Spinal cord (tissue), 10 donors: ENCODE data around the gene DGAT2L6. TPM values are rescaled to one million over a fixed set of nuclear protein-coding genes. Genes with fewer than 3 reads are reported as not detected.
A peak's percentile ranks its signal among the peaks of the same experiment; 100 is the strongest.
"Not testable (repeated sequence)": the region's sequence is repeated elsewhere in the genome, so short reads cannot be mapped to it uniquely, and the experiment has no call there.

Experiments used
- DNase-seq, 6 donors: peaks; one replicate each; pipeline versions ENCODE4 v3.0.0 to v3.0.0-alpha.2; 2013 to 2015; ENCODE audit warnings: low spot score in 6 of 6, low read depth in 4 of 6
- H3K27ac ChIP-seq: one replicate; pipeline ENCODE4 v1.5.1; 2013; ENCODE audit warnings: low read depth, low read length, control low read depth
- H3K27me3 ChIP-seq: one replicate; pipeline ENCODE4 v1.6.1; 2013; ENCODE audit warnings: low read length; ENCODE audit not compliant: control insufficient read depth, insufficient read depth
- H3K36me3 ChIP-seq: one replicate; pipeline ENCODE4 v1.6.1; 2013; ENCODE audit warnings: low read length; ENCODE audit not compliant: control insufficient read depth, insufficient read depth
- H3K4me1 ChIP-seq: one replicate; pipeline ENCODE4 v1.6.1; 2013; ENCODE audit warnings: low read length; ENCODE audit not compliant: control insufficient read depth, insufficient read depth
- H3K4me3 ChIP-seq: one replicate; pipeline ENCODE4 v1.5.1; 2013; ENCODE audit warnings: low read depth, low read length, control low read depth
- H3K9me3 ChIP-seq: one replicate; pipeline ENCODE4 v1.6.1; 2013; ENCODE audit warnings: low read length; ENCODE audit not compliant: control insufficient read depth, insufficient read depth
- WGBS: methylation state at CpG from one replicate; pipeline ENCODE4 v1.1.5; 2013; ENCODE audit warnings: missing lambda C conversion rate; ENCODE audit not compliant: insufficient coverage; 5-methylcytosine and 5-hydroxymethylcytosine counted together
- polyA plus RNA-seq, 2 donors: library from polyadenylated mRNA; unstranded; fragments of 120-200 nt; gene quantifications; one replicate each; pipeline ENCODE4 v1.2.1, GENCODE V29; 2013; ENCODE audit not compliant: insufficient read length in 2 of 2
- total RNA-seq, 2 donors: library from RNA; depleted of rRNA in 1 of 2; stranded (reverse); fragments of 120-200 nt in 1 of 2; fragments of >200 nt in 1 of 2; gene quantifications; one replicate each; pipeline versions ENCODE4 v1.2.3 to v1.2.4, GENCODE V29; 2013 to 2014
- donor health status: healthy.

The DGAT2L6 gene
- total and polyA plus RNA-seq, 4 donors = not detected

DNA sequence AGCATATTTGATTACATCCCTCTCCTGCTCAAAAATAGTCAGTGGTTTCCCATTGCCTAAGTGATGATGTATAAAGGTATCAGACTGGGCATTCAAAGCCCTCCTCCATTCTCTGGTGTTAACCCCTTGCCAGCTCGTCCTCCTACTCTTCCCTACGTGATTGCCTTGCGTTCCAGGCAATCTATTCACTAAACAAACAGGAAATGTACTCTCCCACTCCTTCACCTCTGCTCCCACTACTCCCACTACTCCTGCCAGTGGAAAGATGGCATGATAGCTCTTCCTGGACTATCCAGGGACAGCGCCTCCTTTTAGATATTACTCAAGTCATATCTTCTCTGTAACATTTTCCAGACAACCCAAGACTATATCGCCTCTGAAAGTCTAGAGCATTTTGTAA is 5.8 kb downstream of the DGAT2L6 start:
- no peaks in the 10 kb centered on the region for H3K36me3 ChIP-seq
- no peak overlapping the region for H3K4me3 ChIP-seq
- H3K4me1 ChIP-seq = no peaks in the 10 kb centered on the region
- H3K27ac ChIP-seq = no peak overlapping the region
- DNase-seq = no peak
- WGBS = 59% methylated on average over 3 of the region's 5 CpGs
- H3K27me3 ChIP-seq = no peaks in the 10 kb centered on the region
- H3K9me3 ChIP-seq = no peaks in the 10 kb centered on the region

GRCh38 chrX:70190225-70190624 is 12.9 kb downstream of the DGAT2L6 start:
- Histone ChIP-seq H3K9me3 (no peaks in the 10 kb centered on the region), H3K36me3 (no peaks in the 10 kb centered on the region), H3K27ac (no peak overlapping the region), H3K27me3 (no peaks in the 10 kb centered on the region), H3K4me3 (no peak overlapping the region), H3K4me1 (no peaks in the 10 kb centered on the region)
- DNase-seq = no peak

GRCh38 chrX:70196961-70197720 is 19.9 kb downstream of the DGAT2L6 start:
- no peak overlapping the region for H3K27ac ChIP-seq
- DNase-seq = peak in 2 of 6 donors; percentile 14 to 20
- no peaks in the 10 kb centered on the region for H3K9me3 ChIP-seq
- H3K27me3 ChIP-seq = no peaks in the 10 kb centered on the region
- H3K4me3 ChIP-seq = no peak overlapping the region
- no peaks in the 10 kb centered on the region for H3K36me3 ChIP-seq
- WGBS = 20% methylated on average over 5 of the region's 12 CpGs
- no peaks in the 10 kb centered on the region for H3K4me1 ChIP-seq

DNA sequence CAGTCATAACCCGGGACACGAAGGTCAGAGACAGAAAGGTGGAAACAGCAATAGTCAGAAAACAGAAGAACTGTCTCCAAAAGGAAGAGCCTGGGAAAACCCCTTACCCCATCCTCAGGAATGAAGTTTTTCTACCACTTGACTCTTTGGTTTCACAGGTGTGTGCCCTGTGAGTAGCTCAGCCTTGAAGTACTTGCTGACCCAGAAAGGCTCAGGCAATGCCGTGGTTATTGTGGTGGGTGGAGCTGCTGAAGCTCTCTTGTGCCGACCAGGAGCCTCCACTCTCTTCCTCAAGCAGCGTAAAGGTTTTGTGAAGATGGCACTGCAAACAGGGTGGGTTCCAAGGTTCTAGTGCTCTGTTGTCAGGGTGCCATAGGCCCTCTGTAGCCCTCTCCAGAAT is 24.4 kb downstream of the DGAT2L6 start:
- Histone ChIP-seq H3K9me3 (no peaks in the 10 kb centered on the region), H3K36me3 (no peaks in the 10 kb centered on the region), H3K4me3 (no peak overlapping the region), H3K27me3 (no peaks in the 10 kb centered on the region), H3K27ac (no peak overlapping the region), H3K4me1 (no peaks in the 10 kb centered on the region)
- no peak for DNase-seq
- WGBS = 71% methylated on average over 3 of the region's 5 CpGs

DNA sequence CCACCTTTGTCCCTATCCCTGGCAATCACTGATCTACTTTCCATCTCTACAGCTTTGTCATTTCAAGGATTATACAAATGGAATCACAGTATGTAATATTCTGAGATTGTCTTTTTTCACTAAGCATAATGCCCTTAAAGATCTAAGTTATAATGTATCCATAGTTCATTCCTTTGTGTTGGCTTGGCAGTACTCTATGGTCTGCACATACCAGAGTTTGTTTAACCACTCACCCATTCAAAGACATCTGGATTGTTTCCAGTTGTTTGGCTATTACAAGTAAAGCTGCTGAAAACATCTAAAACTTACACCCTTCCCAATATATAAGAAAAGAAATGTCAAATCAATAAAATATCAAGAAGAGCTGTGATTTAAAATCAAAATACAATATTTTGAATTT is 31.2 kb downstream of the DGAT2L6 start:
- no peaks in the 10 kb centered on the region for H3K36me3 ChIP-seq
- H3K27ac ChIP-seq = no peak overlapping the region
- H3K4me3 ChIP-seq = no peak overlapping the region
- DNase-seq = no peak
- H3K4me1 ChIP-seq = no peaks in the 10 kb centered on the region
- no peaks in the 10 kb centered on the region for H3K9me3 ChIP-seq
- H3K27me3 ChIP-seq = no peaks in the 10 kb centered on the region

DNA sequence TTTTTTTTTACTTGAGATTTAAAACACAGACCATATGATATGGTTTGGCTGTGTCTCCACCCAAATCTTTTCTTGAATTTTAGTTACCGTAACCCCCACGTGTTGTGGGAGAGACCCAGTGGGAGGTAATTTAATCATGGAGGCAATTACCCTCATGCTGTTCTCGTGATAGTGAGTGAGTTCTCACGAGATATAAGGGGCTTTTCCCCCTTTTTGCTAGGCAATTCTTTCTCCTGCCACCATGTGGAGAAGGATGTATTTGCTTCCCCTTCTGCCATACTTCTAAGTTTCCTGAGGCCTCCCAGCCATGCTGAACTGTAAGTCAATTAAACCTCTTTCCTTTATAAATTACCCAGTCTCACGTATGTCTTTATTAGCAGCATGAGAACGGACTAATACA is 32.3 kb downstream of the DGAT2L6 start:
- H3K4me3 ChIP-seq, H3K27ac ChIP-seq, H3K4me1 ChIP-seq, H3K36me3 ChIP-seq, DNase-seq, H3K27me3 ChIP-seq, H3K9me3 ChIP-seq: not testable (repeated sequence)
- WGBS = 45% methylated on average over 2 of the region's 6 CpGs

- Histone ChIP-seq H3K27me3 (no peaks in the 10 kb centered on the region), H3K27ac (no peak overlapping the region), H3K4me1 (no peaks in the 10 kb centered on the region), H3K36me3 (no peaks in the 10 kb centered on the region), H3K4me3 (no peak overlapping the region), H3K9me3 (no peaks in the 10 kb centered on the region)
- WGBS = 80% methylated on average over 1 of the region's 5 CpGs
- DNase-seq = peak in 1 of 6 donors; percentile 51
Measured at GRCh38 chrX:70219938-70220764, 42.9 kb downstream of the DGAT2L6 start.

- no peak for DNase-seq
- H3K27me3 ChIP-seq = no peaks in the 10 kb centered on the region
- H3K4me1 ChIP-seq = no peaks in the 10 kb centered on the region
- H3K9me3 ChIP-seq = no peaks in the 10 kb centered on the region
- no peak overlapping the region for H3K4me3 ChIP-seq
- no peak overlapping the region for H3K27ac ChIP-seq
- H3K36me3 ChIP-seq = no peaks in the 10 kb centered on the region
Measured at GRCh38 chrX:70226048-70226447, 48.8 kb downstream of the DGAT2L6 start.

- Histone ChIP-seq H3K36me3 (no peaks in the 10 kb centered on the region), H3K27ac (no peak overlapping the region), H3K4me3 (no peak overlapping the region), H3K27me3 (no peaks in the 10 kb centered on the region), H3K4me1 (no peaks in the 10 kb centered on the region), H3K9me3 (no peaks in the 10 kb centered on the region)
- no CpG with 5 or more reads among the region's 2 CpGs for WGBS
- no peak for DNase-seq
Measured at GRCh38 chrX:70226687-70227086, 49.4 kb downstream of the DGAT2L6 start.

- 67% methylated on average over 1 of the region's 4 CpGs for WGBS
- Histone ChIP-seq H3K27ac (no peak overlapping the region), H3K36me3 (no peaks in the 10 kb centered on the region), H3K4me3 (no peak overlapping the region), H3K4me1 (no peaks in the 10 kb centered on the region), H3K9me3 (no peaks in the 10 kb centered on the region), H3K27me3 (no peaks in the 10 kb centered on the region)
- no peak for DNase-seq
Measured at GRCh38 chrX:70231666-70232065, 54.4 kb downstream of the DGAT2L6 start.
